Measurements from ENCODE around the gene MYPN. TPM values are rescaled to one million over a fixed set of nuclear protein-coding genes. Genes with fewer than 3 reads are reported as not detected.

The MYPN gene
- total RNA-seq, 2 donors from 2014 or later: not detected

DNA sequence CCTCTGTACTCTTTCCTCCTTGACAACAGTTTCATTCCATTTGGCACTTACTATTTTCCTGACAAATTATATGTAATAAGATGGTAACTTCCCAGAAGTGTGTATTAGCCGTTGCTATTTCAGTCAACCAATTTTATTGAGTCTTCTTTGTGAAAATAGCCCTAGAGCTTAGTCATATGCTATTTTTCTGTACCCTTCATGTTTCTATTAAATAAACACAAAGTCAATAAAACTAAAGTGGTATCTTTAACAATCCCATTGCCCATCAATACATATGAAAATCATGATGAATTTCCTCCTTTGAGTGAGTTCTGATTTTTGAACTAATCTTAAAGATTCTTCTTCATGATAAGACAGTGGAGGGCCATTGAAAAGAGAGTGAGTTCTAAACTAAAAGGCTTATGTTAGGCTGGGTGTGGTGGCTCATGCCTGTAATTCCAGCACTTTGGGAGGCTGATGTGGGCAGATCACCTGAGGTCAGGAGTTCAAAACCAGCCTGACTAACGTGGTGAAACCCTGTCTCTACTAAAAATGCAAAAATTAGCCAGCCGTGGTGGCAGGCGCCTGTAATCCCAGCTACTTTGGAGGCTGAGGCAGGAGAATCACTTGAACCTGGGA is 5.9 kb upstream of the MYPN start:
- TF ChIP-seq, protein P1, sequence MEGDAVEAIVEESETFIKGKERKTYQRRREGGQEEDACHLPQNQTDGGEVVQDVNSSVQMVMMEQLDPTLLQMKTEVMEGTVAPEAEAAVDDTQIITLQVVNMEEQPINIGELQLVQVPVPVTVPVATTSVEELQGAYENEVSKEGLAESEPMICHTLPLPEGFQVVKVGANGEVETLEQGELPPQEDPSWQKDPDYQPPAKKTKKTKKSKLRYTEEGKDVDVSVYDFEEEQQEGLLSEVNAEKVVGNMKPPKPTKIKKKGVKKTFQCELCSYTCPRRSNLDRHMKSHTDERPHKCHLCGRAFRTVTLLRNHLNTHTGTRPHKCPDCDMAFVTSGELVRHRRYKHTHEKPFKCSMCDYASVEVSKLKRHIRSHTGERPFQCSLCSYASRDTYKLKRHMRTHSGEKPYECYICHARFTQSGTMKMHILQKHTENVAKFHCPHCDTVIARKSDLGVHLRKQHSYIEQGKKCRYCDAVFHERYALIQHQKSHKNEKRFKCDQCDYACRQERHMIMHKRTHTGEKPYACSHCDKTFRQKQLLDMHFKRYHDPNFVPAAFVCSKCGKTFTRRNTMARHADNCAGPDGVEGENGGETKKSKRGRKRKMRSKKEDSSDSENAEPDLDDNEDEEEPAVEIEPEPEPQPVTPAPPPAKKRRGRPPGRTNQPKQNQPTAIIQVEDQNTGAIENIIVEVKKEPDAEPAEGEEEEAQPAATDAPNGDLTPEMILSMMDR (conservative IDR thresholded peaks at IDR 0.05): no peak
- H3K4me1 ChIP-seq (ENCODE audit: control insufficient read depth, insufficient read depth, low read length): no peaks in the 10 kb centered on the region
- Mint-ChIP-seq H3K4me3 (no peak overlapping the region), H3K9me3 (no peaks in the 10 kb centered on the region), H3K36me3 (ENCODE audit: low read depth) (no peaks in the 10 kb centered on the region), H3K27me3 (ENCODE audit: insufficient read depth) (no peaks in the 10 kb centered on the region), H3K27ac (no peak overlapping the region), H3K4me1 (peaks cover 3% of the 10 kb centered on the region)
- H3K27ac ChIP-seq (ENCODE audit: low read depth, low read length): no peak overlapping the region
- H3K4me3 ChIP-seq (ENCODE audit: low read length): no peak overlapping the region
- 91 to 92% methylated on average over 4 of the region's 4 CpGs for WGBS, 2 experiments (ENCODE audit: insufficient coverage in 1 of 2, insufficient read length in 1 of 2)
- no peaks in the 10 kb centered on the region for H3K27me3 ChIP-seq (ENCODE audit: control insufficient read depth, insufficient read depth, low read length, poor library complexity, severe bottlenecking)
- no peaks in the 10 kb centered on the region for H3K9me3 ChIP-seq (ENCODE audit: control insufficient read depth, low read length)
- DNase-seq: no peak
- H3K9ac ChIP-seq (ENCODE audit: extremely low read depth, low read length, poor library complexity, severe bottlenecking): no peak overlapping the region
- H3K36me3 ChIP-seq (ENCODE audit: control insufficient read depth, insufficient read depth, low read length): no peaks in the 10 kb centered on the region

DNA sequence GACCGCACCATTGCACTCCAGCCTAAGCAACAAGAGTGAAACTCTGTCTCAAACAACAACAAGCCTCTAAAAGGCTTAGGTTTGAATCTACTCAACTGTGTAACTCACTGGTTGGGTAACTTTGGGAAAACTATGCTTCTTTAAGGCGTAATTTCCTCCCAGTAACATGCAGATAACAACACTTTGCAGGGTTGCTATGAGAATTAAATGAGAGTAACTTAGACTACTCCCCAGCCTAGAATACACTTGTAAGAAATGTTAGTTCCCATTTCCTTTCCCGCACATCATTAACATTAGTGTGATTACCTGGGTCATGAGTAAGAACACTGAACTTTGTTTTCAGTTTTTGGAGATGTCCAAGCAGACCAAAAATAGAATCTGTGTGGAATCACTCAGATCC is 5.4 kb upstream of the MYPN start:
- Mint-ChIP-seq H3K4me1 (peaks cover 3% of the 10 kb centered on the region), H3K36me3 (ENCODE audit: low read depth) (no peaks in the 10 kb centered on the region), H3K9me3 (no peaks in the 10 kb centered on the region), H3K4me3 (no peak overlapping the region), H3K27me3 (ENCODE audit: insufficient read depth) (no peaks in the 10 kb centered on the region), H3K27ac (no peak overlapping the region)
- Histone ChIP-seq H3K4me1 (ENCODE audit: control insufficient read depth, insufficient read depth, low read length) (no peaks in the 10 kb centered on the region), H3K27me3 (ENCODE audit: control insufficient read depth, insufficient read depth, low read length, poor library complexity, severe bottlenecking) (no peaks in the 10 kb centered on the region), H3K9me3 (ENCODE audit: control insufficient read depth, low read length) (no peaks in the 10 kb centered on the region), H3K9ac (ENCODE audit: extremely low read depth, low read length, poor library complexity, severe bottlenecking) (no peak overlapping the region), H3K27ac (ENCODE audit: low read depth, low read length) (no peak overlapping the region), H3K36me3 (ENCODE audit: control insufficient read depth, insufficient read depth, low read length) (no peaks in the 10 kb centered on the region), H3K4me3 (ENCODE audit: low read length) (no peak overlapping the region)
- no peak for DNase-seq
- TF ChIP-seq, protein P1 (conservative IDR thresholded peaks at IDR 0.05): no peak
- 92 to 98% methylated on average over 2 to 3 of the region's 3 CpGs for WGBS, 2 experiments (ENCODE audit: insufficient coverage in 1 of 2, insufficient read length in 1 of 2)

DNA sequence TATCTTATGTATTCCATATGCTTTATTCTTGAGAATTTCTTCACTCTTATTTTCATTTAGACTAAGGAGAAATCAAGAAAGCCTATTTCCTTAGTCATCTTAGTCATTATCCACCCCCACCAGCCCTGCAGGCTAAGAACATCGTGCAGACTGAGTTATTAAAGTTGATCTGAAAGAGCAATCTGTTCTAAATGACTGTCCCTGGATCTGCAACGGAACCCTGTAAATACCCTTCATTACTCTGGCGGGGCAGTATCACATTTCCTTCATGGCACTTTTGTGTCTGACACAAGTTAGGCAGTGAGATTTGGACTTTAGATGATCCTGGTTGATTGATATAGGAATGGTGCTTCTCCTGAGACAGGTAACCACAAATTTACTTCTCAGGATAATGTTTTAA is 3.5 kb upstream of the MYPN start:
- Histone ChIP-seq H3K27ac (ENCODE audit: low read depth, low read length) (no peak overlapping the region), H3K4me3 (ENCODE audit: low read length) (no peak overlapping the region), H3K4me1 (ENCODE audit: control insufficient read depth, insufficient read depth, low read length) (no peaks in the 10 kb centered on the region), H3K9ac (ENCODE audit: extremely low read depth, low read length, poor library complexity, severe bottlenecking) (no peak overlapping the region), H3K9me3 (ENCODE audit: control insufficient read depth, low read length) (no peaks in the 10 kb centered on the region), H3K27me3 (ENCODE audit: control insufficient read depth, insufficient read depth, low read length, poor library complexity, severe bottlenecking) (no peaks in the 10 kb centered on the region), H3K36me3 (ENCODE audit: control insufficient read depth, insufficient read depth, low read length) (no peaks in the 10 kb centered on the region)
- Mint-ChIP-seq H3K36me3 (ENCODE audit: low read depth) (no peaks in the 10 kb centered on the region), H3K4me1 (peaks cover 3% of the 10 kb centered on the region), H3K27ac (no peak overlapping the region), H3K4me3 (no peak overlapping the region), H3K27me3 (ENCODE audit: insufficient read depth) (no peaks in the 10 kb centered on the region), H3K9me3 (no peaks in the 10 kb centered on the region)
- DNase-seq: no peak
- TF ChIP-seq, protein P1 (conservative IDR thresholded peaks at IDR 0.05): no peak
- 80 to 95% methylated on average over 2 to 3 of the region's 3 CpGs for WGBS, 2 experiments (ENCODE audit: insufficient coverage in 1 of 2, insufficient read length in 1 of 2)
